PC-9 (cell line): ENCODE data around the gene HMMR. TPM values are rescaled to one million over a fixed set of nuclear protein-coding genes. Genes with fewer than 3 reads are reported as not detected.

ENCODE experiments used
- BruUV-seq: library from RNA; stranded (reverse); fragments of 400-500 nt; replicated peaks from 2 replicates; lab custom pipeline; 2021; lab: Mats Ljungman, UMichigan
- CTCF ChIA-PET: fragments of 300-600 bp; sonication (Branson Sonifier 250); formaldehyde crosslinking; loops from one replicate; lab custom pipeline; 2022; ENCODE audit warnings: antibody characterized with exemption; lab: Charles Lee
- POLR2A ChIA-PET: fragments of 300-600 bp; sonication (Branson Sonifier 250); formaldehyde crosslinking; loops from one replicate; lab custom pipeline; 2022; ENCODE audit warnings: antibody characterized with exemption; ENCODE audit not compliant: unreplicated experiment; lab: Charles Lee
- DNase-seq, 2 experiments: peaks; one replicate each; pipeline versions ENCODE4 v3.0.0 to v3.0.0-alpha.2; 2015 to 2022; ENCODE audit warnings: mixed read lengths in 1 of 2
- H2AFZ ChIP-seq: fragments of 200-600 bp; sonication (generic); 2 replicates; pipeline ENCODE4 v1.8.1; 2017; ENCODE audit warnings: antibody characterized with exemption
- H3F3A ChIP-seq: fragments of 200-600 bp; sonication (generic); 2 replicates; pipeline ENCODE4 v1.8.1; 2017; ENCODE audit warnings: antibody characterized with exemption, mild to moderate bottlenecking, low read depth; ENCODE audit not compliant: insufficient read depth
- H3K27ac ChIP-seq: fragments of 200-600 bp; sonication (generic); 2 replicates; pipeline ENCODE4 v1.6.1; 2016; ENCODE audit warnings: mixed run types
- H3K27me3 ChIP-seq: fragments of 200-600 bp; sonication (generic); 2 replicates; pipeline ENCODE4 v1.6.1; 2016; ENCODE audit warnings: low read depth, mixed run types; ENCODE audit not compliant: insufficient read depth
- H3K36me3 ChIP-seq: fragments of 200-600 bp; sonication (generic); 2 replicates; pipeline ENCODE4 v1.6.1; 2016; ENCODE audit warnings: low read depth, mixed run types
- H3K4me1 ChIP-seq: fragments of 200-600 bp; sonication (generic); replicated peaks from 2 replicates; pipeline ENCODE4 v1.6.1; 2016; ENCODE audit warnings: mixed run types; ENCODE audit not compliant: insufficient read depth
- H3K4me2 ChIP-seq: fragments of 200-600 bp; sonication (generic); 2 replicates; pipeline ENCODE4 v1.6.1; 2017; ENCODE audit warnings: mixed run types
- H3K4me3 ChIP-seq: fragments of 200-600 bp; sonication (generic); 2 replicates; pipeline ENCODE4 v1.6.1; 2016; ENCODE audit warnings: mixed run types
- H3K79me2 ChIP-seq: fragments of 200-600 bp; sonication (generic); 2 replicates; pipeline ENCODE4 v1.6.1; 2017; ENCODE audit warnings: low read depth, mixed run types
- H3K9me2 ChIP-seq: fragments of 200-600 bp; sonication (generic); 2 replicates; pipeline ENCODE4 v1.8.1; 2017; ENCODE audit warnings: mild to moderate bottlenecking; ENCODE audit not compliant: insufficient read depth
- H3K9me3 ChIP-seq: fragments of 200-600 bp; sonication (generic); 2 replicates; pipeline ENCODE4 v1.8.1; 2016; ENCODE audit warnings: low read depth; ENCODE audit not compliant: insufficient read depth
- H4K20me1 ChIP-seq: fragments of 200-600 bp; sonication (generic); 2 replicates; pipeline ENCODE4 v1.8.1; 2017; ENCODE audit not compliant: insufficient read depth
- CTCF ChIP-seq: fragments of 200-600 bp; sonication (generic); conservative IDR thresholded peaks from 2 replicates; pipeline ENCODE4 v1.6.1; 2017; ENCODE audit warnings: mixed run types, antibody characterized with exemption, mild to moderate bottlenecking, moderate library complexity
- EZH2 ChIP-seq: fragments of 200-600 bp; sonication (generic); IDR thresholded peaks from 2 replicates; pipeline ENCODE4 v1.8.0; 2017; ENCODE audit warnings: antibody characterized with exemption, low read depth
- intact Hi-C: fragments of 100-400 bp; cut with micrococcal nuclease; formaldehyde crosslinking; loops from one replicate; pipeline ENCODE4 v1.10.0; 2022; ENCODE audit not compliant: unreplicated experiment
- total RNA-seq: library from RNA; stranded (reverse); gene quantifications from 2 replicates; pipeline ENCODE4 v1.2.3, GENCODE V29; 2021

HMMR gene
- total RNA-seq, 1 experiment from 2014 or later: 94.5 TPM

DNA sequence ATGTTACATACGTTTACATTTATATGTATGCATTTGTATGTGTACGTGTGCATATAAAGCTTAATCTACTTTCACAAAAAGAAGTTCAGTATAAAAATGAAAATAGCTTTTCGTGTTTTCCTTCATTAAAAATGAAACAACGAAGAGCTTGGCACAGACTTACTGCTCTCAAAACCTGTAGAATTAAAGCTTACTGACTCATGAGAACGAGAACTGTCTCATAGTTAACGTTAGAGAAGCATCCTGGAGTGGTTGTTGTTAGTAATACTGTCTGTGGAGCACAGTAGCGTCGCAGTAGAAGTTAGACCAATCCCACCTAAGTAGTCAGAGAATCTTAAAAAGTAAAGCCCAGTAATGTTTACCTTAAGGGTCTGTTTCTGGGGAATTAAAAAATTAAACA, 46.3 kb downstream of the HMMR start:
- no peak for DNase-seq
- Histone ChIP-seq H3K27ac (peak overlapping the region; percentile 72), H4K20me1 (0 out of 2 replicates have a peak, but pooled peaks cover 18% of the 10 kb centered on the region), H3K9me3 (no peaks in the 10 kb centered on the region), H3K4me1 (peaks cover 29% of the 10 kb centered on the region), H3K79me2 (peaks cover 57% of the 10 kb centered on the region), H3K4me2 (peak overlapping the region; percentile 98), H3K9me2 (no peaks in the 10 kb centered on the region), H3K4me3 (peak overlapping the region; percentile 92), H2AFZ (peak overlapping the region; percentile 77; the same call in 1 of the 2 replicates), H3K27me3 (no peaks in the 10 kb centered on the region), H3F3A (peaks cover 22% of the 10 kb centered on the region), H3K36me3 (0 out of 2 replicates have a peak, but pooled peaks cover under 1% of the 10 kb centered on the region)
- no peak for TF ChIP-seq CTCF
- no peak for TF ChIP-seq EZH2
- ChIA-PET CTCF (interaction anchor here (0.6 kb wide), 1 partner anchor 15 kb away, joined by 3 read pairs; no protein-coding TSS in a partner anchor), POLR2A (no interaction called here)
- intact Hi-C loops: no loop called here
- BruUV-seq: no TSS peak

- CTCF ChIA-PET: no interaction called here
- H3K4me3 ChIP-seq: no peak overlapping the region
- H3K36me3 ChIP-seq: peaks cover 9% of the 10 kb centered on the region; the same call in 1 of the 2 replicates
- POLR2A ChIA-PET: no interaction called here
- peaks cover 66% of the 10 kb centered on the region for H3K79me2 ChIP-seq
- 0 out of 2 replicates have a peak, but pooled peaks cover 18% of the 10 kb centered on the region for H4K20me1 ChIP-seq
- BruUV-seq: no TSS peak
- TF ChIP-seq CTCF: no peak
- TF ChIP-seq EZH2: no peak
- H3K4me1 ChIP-seq: peaks cover 13% of the 10 kb centered on the region; the same call in 1 of the 2 replicates
- DNase-seq: no peak
- no peak overlapping the region for H3K4me2 ChIP-seq
- H3K27me3 ChIP-seq: no peaks in the 10 kb centered on the region
- H3K9me2 ChIP-seq: no peaks in the 10 kb centered on the region
- H3K9me3 ChIP-seq: no peaks in the 10 kb centered on the region
- no peak overlapping the region for H3K27ac ChIP-seq
- intact Hi-C loops: no loop called here
- H2AFZ ChIP-seq: no peak overlapping the region
- peaks cover 10% of the 10 kb centered on the region for H3F3A ChIP-seq
Observed at GRCh38 chr5:163508753-163509152, 48.3 kb downstream of the HMMR start.

- Histone ChIP-seq H3K4me3 (no peak overlapping the region), H3K9me2 (no peaks in the 10 kb centered on the region), H3F3A (peaks cover 6% of the 10 kb centered on the region), H3K79me2 (peaks cover 66% of the 10 kb centered on the region), H3K27me3 (no peaks in the 10 kb centered on the region), H4K20me1 (0 out of 2 replicates have a peak, but pooled peaks cover 18% of the 10 kb centered on the region), H3K27ac (no peak overlapping the region), H3K9me3 (no peaks in the 10 kb centered on the region), H2AFZ (no peak overlapping the region), H3K4me2 (no peak overlapping the region), H3K36me3 (peaks cover 13% of the 10 kb centered on the region; the same call in 1 of the 2 replicates), H3K4me1 (peaks cover 9% of the 10 kb centered on the region; the same call in 1 of the 2 replicates)
- intact Hi-C loops: no loop called here
- DNase-seq: no peak
- no peak for TF ChIP-seq EZH2
- TF ChIP-seq CTCF: no peak
- no TSS peak for BruUV-seq
- POLR2A ChIA-PET: interaction anchor here (0.7 kb wide), 1 partner anchor 61 kb away, joined by 4 read pairs; no protein-coding TSS in a partner anchor
- CTCF ChIA-PET: no interaction called here
Observed at GRCh38 chr5:163509291-163509951, 49.0 kb downstream of the HMMR start.
